Ureter (tissue), 1 donor: ENCODE results near the gene SLC5A4. TPM values are rescaled to one million over a fixed set of nuclear protein-coding genes. Genes with fewer than 3 reads are reported as not detected.

Source experiments
- DNase-seq: peaks from one replicate; pipeline ENCODE4 v3.0.0-alpha.2; 2020; ENCODE audit warnings: low spot score
- total RNA-seq: library from RNA; stranded (reverse); gene quantifications from one replicate; pipeline ENCODE4 v1.2.4, GENCODE V29; 2023
- donor health status: DM: yes; HTN: yes; CAD: no.

Gene SLC5A4
- total RNA-seq, 1 donor from 2014 or later, result 2.1 TPM

GRCh38 chr22:32232191-32232830 lies 22.8 kb downstream of the SLC5A4 start:
- DNase-seq, result no peak

- DNase-seq, result no peak
These were observed 28.6 kb downstream of the SLC5A4 start for GRCh38 chr22:32226326-32227104.

- no peak for DNase-seq
These were observed 32.2 kb downstream of the SLC5A4 start for GRCh38 chr22:32222991-32223390.

GRCh38 chr22:32219026-32219425 lies 36.1 kb downstream of the SLC5A4 start:
- DNase-seq, result no peak

- no peak for DNase-seq
These were observed 36.7 kb downstream of the SLC5A4 start for GRCh38 chr22:32218470-32218869.

- DNase-seq, result no peak
These were observed 37.7 kb downstream of the SLC5A4 start for GRCh38 chr22:32217465-32217864.

GRCh38 chr22:32216911-32217310 lies 38.2 kb downstream of the SLC5A4 start:
- no peak for DNase-seq

GRCh38 chr22:32211011-32211410 lies 44.1 kb downstream of the SLC5A4 start:
- DNase-seq, result no peak

- no peak for DNase-seq
These were observed 46.5 kb downstream of the SLC5A4 start for GRCh38 chr22:32208681-32209080.

GRCh38 chr22:32207971-32208480 lies 47.1 kb downstream of the SLC5A4 start:
- DNase-seq, result no peak

- DNase-seq, result no peak
These were observed 48.1 kb downstream of the SLC5A4 start for GRCh38 chr22:32206774-32207758.

- DNase-seq, result no peak
These were observed 49.0 kb downstream of the SLC5A4 start for GRCh38 chr22:32205974-32206773.

GRCh38 chr22:32204856-32205722 lies 50.1 kb downstream of the SLC5A4 start, which contains the start of gene RFPL2:
Gene RFPL2 (minus strand): TSS chr22:32205073. CDS start chr22:32202451, 2,622 bp downstream.
- DNase-seq, result no peak

- DNase-seq, result no peak
These were observed 50.9 kb downstream of the SLC5A4 start for GRCh38 chr22:32204040-32204855.

- no peak for DNase-seq
These were observed 51.7 kb downstream of the SLC5A4 start for GRCh38 chr22:32203181-32204039.

- DNase-seq, result peak; percentile 60
These were observed 52.5 kb downstream of the SLC5A4 start for GRCh38 chr22:32202539-32203180.

- DNase-seq, result no peak
These were observed 53.0 kb downstream of the SLC5A4 start for GRCh38 chr22:32202161-32202538.

- DNase-seq, result no peak
These were observed 54.4 kb downstream of the SLC5A4 start for GRCh38 chr22:32200752-32201151.
